Thyroid gland (tissue), 4 donors: ENCODE measurements around the gene LRRC56.

Experiments used
- POLR2A ChIP-seq, 2 donors: fragments of 450-650 bp; IDR thresholded peaks; one replicate each; pipeline ENCODE4 v1.6.1; 2017; ENCODE audit warnings: antibody characterized with exemption in 2 of 2, mild to moderate bottlenecking in 2 of 2, moderate library complexity in 1 of 2
- TF ChIP-seq, protein P1 (sequence below), 6 experiments: fragments of 200-600 bp in 3 of 6; fragments of 450-650 bp in 3 of 6; sonication (generic) in 3 of 6; IDR thresholded peaks; one replicate each; pipeline ENCODE4 v1.5.1; 2016 to 2019; ENCODE audit warnings: antibody characterized with exemption in 6 of 6, mild to moderate bottlenecking in 2 of 6, inconsistent platforms in 1 of 6, moderate library complexity in 1 of 6

DNA sequence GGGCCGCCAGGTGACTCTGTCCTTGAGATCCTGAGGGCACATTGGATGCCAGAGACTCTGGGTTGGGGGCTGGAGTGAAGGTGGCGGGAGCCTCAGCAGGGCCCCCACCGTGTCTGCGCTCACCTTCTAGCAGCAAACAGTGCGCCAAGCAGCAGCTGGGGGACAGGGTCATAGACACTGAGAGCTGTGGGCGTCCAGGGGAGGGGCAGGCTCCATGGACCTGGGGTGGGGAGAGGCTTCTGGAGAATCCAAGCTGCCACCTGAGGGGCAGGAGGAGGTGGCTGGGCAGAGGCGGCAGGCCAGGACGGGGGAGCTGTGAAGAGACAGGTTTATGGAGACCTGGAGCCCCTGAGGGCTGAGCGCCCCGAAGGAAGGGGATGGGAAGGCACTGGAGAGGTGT is 47.0 kb downstream of the LRRC56 start:
- TF ChIP-seq, protein P1, sequence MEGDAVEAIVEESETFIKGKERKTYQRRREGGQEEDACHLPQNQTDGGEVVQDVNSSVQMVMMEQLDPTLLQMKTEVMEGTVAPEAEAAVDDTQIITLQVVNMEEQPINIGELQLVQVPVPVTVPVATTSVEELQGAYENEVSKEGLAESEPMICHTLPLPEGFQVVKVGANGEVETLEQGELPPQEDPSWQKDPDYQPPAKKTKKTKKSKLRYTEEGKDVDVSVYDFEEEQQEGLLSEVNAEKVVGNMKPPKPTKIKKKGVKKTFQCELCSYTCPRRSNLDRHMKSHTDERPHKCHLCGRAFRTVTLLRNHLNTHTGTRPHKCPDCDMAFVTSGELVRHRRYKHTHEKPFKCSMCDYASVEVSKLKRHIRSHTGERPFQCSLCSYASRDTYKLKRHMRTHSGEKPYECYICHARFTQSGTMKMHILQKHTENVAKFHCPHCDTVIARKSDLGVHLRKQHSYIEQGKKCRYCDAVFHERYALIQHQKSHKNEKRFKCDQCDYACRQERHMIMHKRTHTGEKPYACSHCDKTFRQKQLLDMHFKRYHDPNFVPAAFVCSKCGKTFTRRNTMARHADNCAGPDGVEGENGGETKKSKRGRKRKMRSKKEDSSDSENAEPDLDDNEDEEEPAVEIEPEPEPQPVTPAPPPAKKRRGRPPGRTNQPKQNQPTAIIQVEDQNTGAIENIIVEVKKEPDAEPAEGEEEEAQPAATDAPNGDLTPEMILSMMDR (IDR thresholded peaks at IDR 0.05) = no peak
- TF ChIP-seq POLR2A (IDR thresholded peaks at IDR 0.05) = no peak
